GM12875 (cell line): ENCODE measurements around the gene WDR88.

ENCODE experiments used
- H3K4me3 ChIP-seq: one replicate; pipeline ENCODE4 v1.5.1; 2011; ENCODE audit warnings: low read depth, low read length, control low read depth
- CTCF ChIP-seq: IDR thresholded peaks from 2 replicates; pipeline ENCODE4 v1.5.1; 2011; ENCODE audit warnings: low read depth, mild to moderate bottlenecking, control low read depth, inconsistent platforms, low read length, moderate library complexity, borderline replicate concordance; ENCODE audit not compliant: insufficient read depth

The WDR88 gene

GRCh38 chr19:33201886-33202545 is 70.1 kb downstream of the WDR88 start:
- TF ChIP-seq CTCF: no peak
- H3K4me3 ChIP-seq: no peak overlapping the region

GRCh38 chr19:33202546-33203507 is 70.9 kb downstream of the WDR88 start:
- H3K4me3 ChIP-seq: no peak overlapping the region
- no peak for TF ChIP-seq CTCF

- H3K4me3 ChIP-seq: no peak overlapping the region
- TF ChIP-seq CTCF: no peak
These were observed 71.6 kb downstream of the WDR88 start for GRCh38 chr19:33203529-33203928.

GRCh38 chr19:33204136-33204973 is 72.4 kb downstream of the WDR88 start:
- no peak overlapping the region for H3K4me3 ChIP-seq
- TF ChIP-seq CTCF: no peak

- no peak overlapping the region for H3K4me3 ChIP-seq
- no peak for TF ChIP-seq CTCF
These were observed 73.2 kb downstream of the WDR88 start for GRCh38 chr19:33205110-33205509.

- TF ChIP-seq CTCF: no peak
- H3K4me3 ChIP-seq: no peak overlapping the region
These were observed 73.8 kb downstream of the WDR88 start for GRCh38 chr19:33205531-33206260.
